DOHH2 (cell line): ENCODE measurements around the gene AOC1.

ENCODE experiments used
- CTCF ChIP-seq: fragments of 200-600 bp; sonication (generic); IDR thresholded peaks from one replicate; pipeline ENCODE4 v1.5.1; 2014; ENCODE audit warnings: antibody characterized with exemption, mild to moderate bottlenecking, low read depth, low read length; ENCODE audit not compliant: poor library complexity, severe bottlenecking
- EZH2phosphoT487 ChIP-seq: fragments of 200-600 bp; sonication (generic); IDR thresholded peaks from 2 replicates; pipeline ENCODE4 v1.6.1; 2017; ENCODE audit warnings: borderline replicate concordance, mild to moderate bottlenecking, antibody characterized with exemption, low read length, moderate library complexity, mixed read lengths

DNA sequence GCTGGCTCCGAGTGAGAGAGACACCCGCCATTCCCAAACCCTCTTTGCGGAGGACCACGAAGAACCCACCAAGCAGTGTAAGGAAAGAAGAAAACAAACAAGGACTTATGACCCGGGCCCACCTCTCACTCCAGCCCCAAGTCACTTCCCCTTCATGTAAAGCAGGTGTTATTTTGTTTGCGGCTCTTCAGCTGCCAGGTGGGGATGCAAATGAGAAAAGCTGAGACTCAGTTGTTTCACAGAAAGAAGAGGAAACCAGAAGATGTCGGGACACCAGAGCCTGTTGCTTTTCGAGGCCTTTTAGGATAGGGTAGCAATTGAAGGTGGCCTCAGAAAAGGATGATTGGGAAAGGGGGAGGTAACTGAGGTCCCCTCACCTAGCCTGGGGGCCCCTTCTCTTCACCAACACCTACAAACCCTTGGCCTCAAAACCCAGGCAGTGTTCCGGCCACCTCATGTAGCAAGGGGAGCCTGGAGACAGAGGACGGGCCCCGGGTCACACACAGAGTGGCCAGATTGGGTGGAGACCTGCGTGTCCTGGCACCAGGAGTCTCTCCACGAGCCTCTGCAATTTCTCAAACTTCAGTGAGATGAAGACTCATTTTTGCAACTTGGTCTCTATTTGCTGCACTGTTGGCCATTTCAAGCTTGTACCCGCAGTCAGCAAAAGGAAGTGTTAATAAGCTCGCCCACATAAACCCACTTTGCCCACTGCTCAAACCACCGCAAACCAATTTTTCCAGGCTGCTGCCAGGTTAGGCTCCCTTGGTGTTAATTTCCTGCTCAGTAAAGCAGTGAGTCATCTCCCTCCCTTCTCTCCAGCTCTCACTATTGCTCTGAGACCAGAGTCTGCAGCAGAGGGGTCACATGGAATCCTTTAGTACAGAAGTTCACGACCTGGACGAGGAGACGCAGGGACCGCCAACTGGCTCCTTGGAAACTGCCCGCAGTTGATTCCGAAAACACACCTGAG, 45.5 kb downstream of the AOC1 start:
- no peak for TF ChIP-seq CTCF
- TF ChIP-seq EZH2phosphoT487: no peak
